ENCODE data around the gene ADGRL3.

ADGRL3 gene

DNA sequence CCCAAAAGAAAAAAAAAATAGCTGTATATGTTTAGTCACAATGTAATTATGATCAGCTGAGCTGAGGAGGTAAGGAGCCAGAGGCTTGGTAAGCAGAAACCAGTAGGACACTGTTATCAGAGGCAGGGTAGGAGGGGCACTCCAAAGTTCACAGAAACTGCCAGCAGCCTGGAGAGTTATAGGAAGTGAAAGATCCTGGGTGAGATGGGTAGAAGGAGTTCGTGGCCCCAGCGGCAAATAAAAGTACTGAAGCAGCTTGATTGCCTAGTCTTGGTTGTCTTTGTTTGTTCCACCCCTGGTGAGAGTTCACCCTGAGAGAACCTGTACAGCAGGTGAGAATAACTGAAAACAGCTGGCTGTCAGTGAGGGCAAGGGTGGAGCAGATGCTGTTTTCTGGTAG lies 340.8 kb downstream of the ADGRL3 start:
- Histone ChIP-seq H3K9me3 (ENCODE audit: control insufficient read depth, insufficient read depth, low read length) (no peaks in the 10 kb centered on the region), H3K36me3 (ENCODE audit: control insufficient read depth, insufficient read depth, low read length) (no peaks in the 10 kb centered on the region), H3K27me3 (ENCODE audit: control insufficient read depth, insufficient read depth, low read length) (no peaks in the 10 kb centered on the region), H3K4me1 (ENCODE audit: control insufficient read depth, insufficient read depth, low read length) (peaks cover 6% of the 10 kb centered on the region), H3K4me3 (ENCODE audit: low read depth, low read length) (no peak overlapping the region), H3K9ac (ENCODE audit: low read depth, low read length) (no peak overlapping the region)

DNA sequence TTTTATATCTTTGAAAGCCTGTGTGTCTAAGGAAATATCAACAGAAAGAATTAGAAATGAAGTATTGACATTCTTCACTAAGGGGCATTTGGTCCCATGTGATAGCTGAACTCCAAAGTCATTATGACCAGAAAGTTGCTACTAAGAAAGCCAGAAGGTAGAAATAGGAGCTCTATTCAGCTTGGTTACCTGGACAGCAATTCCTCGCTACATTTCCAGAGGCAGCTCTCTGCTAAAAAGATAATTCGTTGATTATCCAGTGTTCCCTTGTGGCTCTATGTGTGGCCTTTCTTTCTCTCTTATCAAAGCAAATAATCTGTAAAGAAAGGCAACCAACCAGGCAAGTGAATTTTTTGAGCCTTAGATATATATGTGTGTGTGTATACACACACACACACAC lies 341.3 kb downstream of the ADGRL3 start:
- no peak overlapping the region for H3K9ac ChIP-seq (ENCODE audit: low read depth, low read length)
- H3K36me3 ChIP-seq (ENCODE audit: control insufficient read depth, insufficient read depth, low read length): no peaks in the 10 kb centered on the region
- no peaks in the 10 kb centered on the region for H3K9me3 ChIP-seq (ENCODE audit: control insufficient read depth, insufficient read depth, low read length)
- H3K4me3 ChIP-seq (ENCODE audit: low read depth, low read length): no peak overlapping the region
- no peaks in the 10 kb centered on the region for H3K27me3 ChIP-seq (ENCODE audit: control insufficient read depth, insufficient read depth, low read length)
- peaks cover 6% of the 10 kb centered on the region for H3K4me1 ChIP-seq (ENCODE audit: control insufficient read depth, insufficient read depth, low read length)

DNA sequence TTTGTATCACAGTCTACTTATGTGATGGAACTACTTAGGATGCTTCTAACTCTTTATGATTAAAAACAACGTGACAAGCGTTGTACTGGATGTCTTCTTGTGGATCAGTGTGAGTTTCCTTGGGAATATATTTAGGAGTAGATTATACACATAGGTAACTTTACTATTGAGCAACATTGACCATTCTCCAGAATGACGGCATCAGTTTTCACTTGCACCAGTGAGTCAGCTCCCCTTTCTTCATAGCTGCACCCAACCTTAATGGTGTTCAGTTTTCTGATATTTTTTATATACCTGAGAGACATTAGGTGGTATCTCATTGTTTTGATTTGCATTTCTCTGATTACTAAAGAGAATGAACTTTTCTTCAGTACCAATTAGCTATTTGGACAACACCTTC lies 343.9 kb downstream of the ADGRL3 start:
- Histone ChIP-seq H3K4me3 (ENCODE audit: low read depth, low read length) (no peak overlapping the region), H3K27me3 (ENCODE audit: control insufficient read depth, insufficient read depth, low read length) (no peaks in the 10 kb centered on the region), H3K36me3 (ENCODE audit: control insufficient read depth, insufficient read depth, low read length) (no peaks in the 10 kb centered on the region), H3K9ac (ENCODE audit: low read depth, low read length) (no peak overlapping the region), H3K4me1 (ENCODE audit: control insufficient read depth, insufficient read depth, low read length) (peaks cover 6% of the 10 kb centered on the region), H3K9me3 (ENCODE audit: control insufficient read depth, insufficient read depth, low read length) (no peaks in the 10 kb centered on the region)

DNA sequence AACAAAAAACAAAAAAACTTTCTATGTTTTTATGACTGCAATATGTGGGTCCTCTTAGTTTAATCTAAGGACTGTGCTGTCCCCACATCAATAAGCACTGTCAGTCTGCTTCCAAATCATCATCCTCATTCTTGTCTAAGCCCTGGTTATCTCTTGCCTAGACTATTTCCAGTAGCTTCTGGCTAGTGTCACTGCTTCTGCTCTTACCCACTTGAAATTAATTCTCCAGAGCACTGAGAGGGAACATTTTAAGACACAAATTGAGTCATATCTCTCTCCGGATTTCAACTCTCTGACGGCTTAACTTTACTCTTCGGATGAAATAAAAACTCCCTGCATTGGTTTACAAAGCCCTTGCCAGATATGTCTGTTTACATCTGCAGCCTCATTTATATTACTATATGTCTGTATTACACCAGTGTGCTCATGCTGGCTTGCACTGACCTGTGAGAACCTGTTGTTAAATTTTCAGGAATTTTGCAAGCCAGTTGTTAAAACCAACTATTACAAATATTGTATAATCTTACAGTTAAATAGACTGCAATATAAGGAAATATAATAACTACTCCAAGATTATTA lies 345.9 kb downstream of the ADGRL3 start:
- Histone ChIP-seq H3K27me3 (ENCODE audit: control insufficient read depth, insufficient read depth, low read length) (no peaks in the 10 kb centered on the region), H3K4me3 (ENCODE audit: low read depth, low read length) (no peak overlapping the region), H3K36me3 (ENCODE audit: control insufficient read depth, insufficient read depth, low read length) (no peaks in the 10 kb centered on the region), H3K9ac (ENCODE audit: low read depth, low read length) (no peak overlapping the region), H3K4me1 (ENCODE audit: control insufficient read depth, insufficient read depth, low read length) (peaks cover 1% of the 10 kb centered on the region), H3K9me3 (ENCODE audit: control insufficient read depth, insufficient read depth, low read length) (no peaks in the 10 kb centered on the region)

DNA sequence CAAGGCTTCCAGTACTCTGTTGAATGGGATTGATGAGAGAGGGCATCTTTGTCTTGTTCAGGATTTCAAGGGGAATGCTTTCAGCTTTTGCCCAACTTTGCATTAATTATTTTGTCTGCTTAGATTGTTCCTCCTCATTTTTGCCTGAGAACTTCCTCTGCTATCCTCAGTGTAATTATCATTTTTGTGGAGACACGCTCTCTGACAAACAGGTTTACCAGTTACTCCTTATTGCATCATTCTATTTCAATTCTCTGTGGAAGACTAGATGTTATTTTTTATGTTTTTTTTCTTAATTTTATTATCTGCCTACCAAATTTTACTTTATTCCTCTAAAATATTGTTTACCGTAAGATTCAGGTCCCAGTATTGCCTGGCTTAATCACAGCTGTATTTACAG lies 349.2 kb downstream of the ADGRL3 start:
- Histone ChIP-seq H3K9me3 (ENCODE audit: control insufficient read depth, insufficient read depth, low read length) (no peaks in the 10 kb centered on the region), H3K4me3 (ENCODE audit: low read depth, low read length) (no peak overlapping the region), H3K36me3 (ENCODE audit: control insufficient read depth, insufficient read depth, low read length) (no peaks in the 10 kb centered on the region), H3K9ac (ENCODE audit: low read depth, low read length) (no peak overlapping the region), H3K4me1 (ENCODE audit: control insufficient read depth, insufficient read depth, low read length) (peaks cover 7% of the 10 kb centered on the region), H3K27me3 (ENCODE audit: control insufficient read depth, insufficient read depth, low read length) (no peaks in the 10 kb centered on the region)

DNA sequence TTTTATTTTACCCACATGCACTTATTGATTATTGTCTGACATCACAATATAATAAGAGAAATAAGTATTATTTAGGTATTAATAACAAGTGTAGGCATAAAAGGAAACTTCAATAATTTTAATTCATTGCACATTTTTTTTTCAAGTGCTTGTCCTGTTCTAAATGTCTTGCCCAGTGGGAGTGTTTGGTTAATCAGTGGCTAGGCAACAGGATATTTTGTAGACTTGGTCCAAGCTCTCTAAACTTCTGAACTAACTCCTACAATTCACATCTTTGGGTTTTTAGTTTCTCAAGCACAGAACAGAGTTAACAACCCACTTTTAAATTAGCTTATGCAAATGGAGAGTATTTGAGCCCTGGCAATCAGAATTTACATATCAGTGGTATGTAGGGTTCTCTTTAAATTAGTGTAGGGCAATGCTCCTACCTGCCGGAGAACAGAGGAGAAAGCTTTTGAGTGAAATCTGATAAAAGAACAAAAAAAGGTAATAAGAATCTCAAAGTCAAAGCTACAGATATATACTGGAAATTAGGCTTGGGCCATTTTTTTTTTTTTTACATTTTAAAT lies 353.5 kb downstream of the ADGRL3 start:
- Histone ChIP-seq H3K9ac (ENCODE audit: low read depth, low read length) (no peak overlapping the region), H3K4me3 (ENCODE audit: low read depth, low read length) (no peak overlapping the region), H3K4me1 (ENCODE audit: control insufficient read depth, insufficient read depth, low read length) (peaks cover 7% of the 10 kb centered on the region), H3K27me3 (ENCODE audit: control insufficient read depth, insufficient read depth, low read length) (no peaks in the 10 kb centered on the region), H3K36me3 (ENCODE audit: control insufficient read depth, insufficient read depth, low read length) (no peaks in the 10 kb centered on the region), H3K9me3 (ENCODE audit: control insufficient read depth, insufficient read depth, low read length) (no peaks in the 10 kb centered on the region)

DNA sequence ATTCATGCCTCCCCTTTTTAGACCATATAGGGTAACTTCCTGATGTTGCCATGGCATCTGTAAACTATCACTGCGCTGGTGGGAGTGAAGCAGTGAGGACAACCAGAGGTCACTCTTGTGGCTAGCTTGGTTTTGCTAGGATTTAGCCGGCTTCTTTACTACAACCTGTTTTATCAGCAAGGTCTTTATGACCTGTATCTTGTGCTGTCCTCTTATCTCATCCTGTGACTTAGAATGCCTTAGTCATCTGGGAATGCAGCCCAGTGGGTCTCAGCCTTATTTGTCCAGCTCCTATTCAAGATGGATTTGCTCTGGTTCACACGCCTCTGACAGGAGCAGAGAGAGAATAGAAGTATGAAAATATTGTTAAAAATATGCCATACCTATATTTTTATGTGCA lies 355.7 kb downstream of the ADGRL3 start:
- H3K4me3 ChIP-seq (ENCODE audit: low read depth, low read length): no peak overlapping the region
- H3K9me3 ChIP-seq (ENCODE audit: control insufficient read depth, insufficient read depth, low read length): no peaks in the 10 kb centered on the region
- H3K36me3 ChIP-seq (ENCODE audit: control insufficient read depth, insufficient read depth, low read length): no peaks in the 10 kb centered on the region
- no peaks in the 10 kb centered on the region for H3K27me3 ChIP-seq (ENCODE audit: control insufficient read depth, insufficient read depth, low read length)
- peaks cover 7% of the 10 kb centered on the region for H3K4me1 ChIP-seq (ENCODE audit: control insufficient read depth, insufficient read depth, low read length)
- no peak overlapping the region for H3K9ac ChIP-seq (ENCODE audit: low read depth, low read length)

DNA sequence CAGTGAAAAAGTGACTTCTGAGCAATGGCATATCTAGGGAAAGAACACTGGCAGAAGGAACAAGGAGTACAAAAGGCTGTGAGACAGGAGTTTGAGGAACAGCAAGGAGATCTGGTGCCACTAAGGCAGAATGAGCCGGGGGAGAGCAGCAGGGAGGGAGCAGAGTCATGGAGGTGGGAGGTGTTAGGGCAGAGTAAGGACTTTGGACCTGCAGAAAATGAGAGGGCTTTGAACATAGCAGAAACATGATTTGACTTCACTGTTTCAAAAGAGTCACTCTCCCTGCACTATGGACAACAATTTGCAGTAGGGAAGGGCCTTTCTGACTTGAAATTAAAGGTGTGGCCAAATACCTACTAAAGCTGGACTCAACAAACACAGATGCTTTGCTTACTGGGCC lies 356.2 kb downstream of the ADGRL3 start:
- H3K4me3 ChIP-seq (ENCODE audit: low read depth, low read length): no peak overlapping the region

DNA sequence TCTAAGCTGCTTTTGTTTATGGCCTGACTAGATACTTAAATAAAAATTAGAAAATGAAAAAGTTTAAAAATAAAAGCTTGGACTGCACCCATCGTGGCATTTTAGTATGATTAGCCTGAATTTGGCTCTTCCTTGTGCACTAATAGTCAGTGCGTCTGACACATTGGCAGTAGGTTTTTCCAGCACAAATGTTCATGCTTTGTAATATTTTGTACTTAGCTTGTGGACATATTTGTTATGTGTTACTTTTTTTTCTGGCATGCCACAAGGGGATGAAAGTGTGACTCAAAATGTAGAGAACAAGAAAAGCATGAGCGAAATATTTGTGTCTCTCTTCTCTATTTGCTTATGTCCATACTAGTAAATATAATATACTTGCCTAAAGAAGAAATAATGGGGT lies 359.3 kb downstream of the ADGRL3 start:
- Histone ChIP-seq H3K4me3 (ENCODE audit: low read depth, low read length) (no peak overlapping the region), H3K27me3 (ENCODE audit: control insufficient read depth, insufficient read depth, low read length) (no peaks in the 10 kb centered on the region), H3K9me3 (ENCODE audit: control insufficient read depth, insufficient read depth, low read length) (no peaks in the 10 kb centered on the region), H3K36me3 (ENCODE audit: control insufficient read depth, insufficient read depth, low read length) (no peaks in the 10 kb centered on the region), H3K4me1 (ENCODE audit: control insufficient read depth, insufficient read depth, low read length) (no peaks in the 10 kb centered on the region), H3K9ac (ENCODE audit: low read depth, low read length) (no peak overlapping the region)

More for the DNA sequence above, 356.2 kb downstream of the ADGRL3 start:
- peaks cover 7% of the 10 kb centered on the region for H3K4me1 ChIP-seq (ENCODE audit: control insufficient read depth, insufficient read depth, low read length)
- H3K9me3 ChIP-seq (ENCODE audit: control insufficient read depth, insufficient read depth, low read length): no peaks in the 10 kb centered on the region
- H3K27me3 ChIP-seq (ENCODE audit: control insufficient read depth, insufficient read depth, low read length): no peaks in the 10 kb centered on the region
- H3K36me3 ChIP-seq (ENCODE audit: control insufficient read depth, insufficient read depth, low read length): no peaks in the 10 kb centered on the region
- H3K9ac ChIP-seq (ENCODE audit: low read depth, low read length): no peak overlapping the region

DNA sequence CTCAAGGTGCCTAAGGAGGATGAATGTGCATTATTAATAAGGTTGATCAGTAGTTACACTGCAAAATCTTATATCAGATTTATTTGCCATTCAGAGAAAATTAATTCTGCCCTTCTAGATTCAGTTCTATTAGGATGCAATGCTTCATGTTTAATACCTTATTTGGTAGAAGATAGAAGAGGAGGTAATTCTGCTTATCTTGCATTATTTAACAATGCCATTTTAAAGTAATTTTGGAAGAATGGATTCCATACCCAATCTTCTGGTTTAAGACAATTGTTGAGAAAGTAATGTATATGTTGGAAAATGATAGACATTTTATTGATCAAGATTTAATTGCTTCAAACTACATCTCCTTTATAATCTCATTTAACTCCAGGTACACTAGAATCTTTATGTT lies 360.9 kb downstream of the ADGRL3 start:
- H3K4me3 ChIP-seq (ENCODE audit: low read depth, low read length): no peak overlapping the region

DNA sequence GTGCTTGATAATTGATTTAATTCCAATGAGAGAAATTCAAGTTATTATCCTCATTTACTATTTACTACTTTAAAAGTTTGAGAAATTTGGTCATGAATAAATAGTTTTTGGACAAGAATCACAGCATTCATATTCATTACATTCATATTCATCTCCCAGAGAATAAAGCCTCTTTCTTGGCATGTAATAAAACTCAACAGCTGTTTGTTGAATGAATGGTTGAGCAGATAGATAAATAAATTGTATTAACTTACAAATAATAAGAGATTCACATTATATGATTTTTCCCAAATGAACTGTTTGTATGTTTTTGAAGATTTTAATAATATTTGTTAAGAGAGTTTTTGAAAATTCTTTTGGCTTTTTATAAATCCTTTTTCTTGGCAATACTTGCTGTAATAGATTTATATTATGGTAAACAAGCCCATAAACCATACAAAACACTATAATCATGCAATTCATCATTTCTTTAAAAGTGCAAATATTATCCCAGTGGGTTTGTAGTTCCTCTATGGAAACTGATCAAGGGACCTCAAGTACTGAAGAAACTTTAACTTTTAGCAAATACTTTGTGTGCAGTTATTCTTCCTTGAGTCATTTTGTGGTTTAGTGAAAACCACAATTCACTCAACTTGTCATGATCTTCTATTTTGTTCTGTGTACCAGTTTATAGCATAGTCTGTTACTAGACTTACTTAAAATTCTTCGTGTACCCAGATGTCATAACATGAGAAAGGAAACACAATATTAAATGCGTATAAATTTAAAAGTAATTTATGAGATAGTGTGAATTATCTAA lies 371.8 kb downstream of the ADGRL3 start:
- H3K27me3 ChIP-seq (ENCODE audit: control insufficient read depth, insufficient read depth, low read length): no peaks in the 10 kb centered on the region
- H3K4me3 ChIP-seq (ENCODE audit: low read depth, low read length): no peak overlapping the region
- no peaks in the 10 kb centered on the region for H3K9me3 ChIP-seq (ENCODE audit: control insufficient read depth, insufficient read depth, low read length)
- no peak overlapping the region for H3K9ac ChIP-seq (ENCODE audit: low read depth, low read length)
- no peaks in the 10 kb centered on the region for H3K36me3 ChIP-seq (ENCODE audit: control insufficient read depth, insufficient read depth, low read length)
- no peaks in the 10 kb centered on the region for H3K4me1 ChIP-seq (ENCODE audit: control insufficient read depth, insufficient read depth, low read length)

More for the DNA sequence above, 360.9 kb downstream of the ADGRL3 start:
- Histone ChIP-seq H3K9ac (ENCODE audit: low read depth, low read length) (no peak overlapping the region), H3K27me3 (ENCODE audit: control insufficient read depth, insufficient read depth, low read length) (no peaks in the 10 kb centered on the region), H3K4me1 (ENCODE audit: control insufficient read depth, insufficient read depth, low read length) (no peaks in the 10 kb centered on the region), H3K36me3 (ENCODE audit: control insufficient read depth, insufficient read depth, low read length) (no peaks in the 10 kb centered on the region), H3K9me3 (ENCODE audit: control insufficient read depth, insufficient read depth, low read length) (no peaks in the 10 kb centered on the region)

DNA sequence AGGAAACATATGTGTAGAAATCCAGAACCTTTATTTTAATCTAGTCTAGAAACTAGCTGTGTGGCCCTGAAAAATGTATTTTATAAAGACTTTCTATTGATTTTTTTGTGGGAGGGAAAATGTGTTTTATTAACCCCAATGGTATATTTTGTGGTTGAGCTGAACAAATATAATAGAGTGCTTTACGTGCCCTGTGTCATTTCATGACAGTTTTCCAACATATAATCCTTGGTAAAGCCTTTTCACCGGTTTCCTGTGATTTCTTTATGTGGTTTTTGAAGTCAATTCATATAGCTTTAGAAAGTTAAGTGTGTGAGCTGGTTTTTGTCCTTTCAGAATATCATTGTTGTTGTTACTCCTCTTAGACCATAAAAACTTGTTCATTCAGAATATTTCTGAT lies 375.7 kb downstream of the ADGRL3 start:
- Histone ChIP-seq H3K9me3 (ENCODE audit: control insufficient read depth, insufficient read depth, low read length) (no peaks in the 10 kb centered on the region), H3K36me3 (ENCODE audit: control insufficient read depth, insufficient read depth, low read length) (no peaks in the 10 kb centered on the region), H3K9ac (ENCODE audit: low read depth, low read length) (no peak overlapping the region), H3K4me1 (ENCODE audit: control insufficient read depth, insufficient read depth, low read length) (no peaks in the 10 kb centered on the region), H3K27me3 (ENCODE audit: control insufficient read depth, insufficient read depth, low read length) (no peaks in the 10 kb centered on the region), H3K4me3 (ENCODE audit: low read depth, low read length) (no peak overlapping the region)
